OCI-LY1 (cell line): ENCODE measurements around the gene LTF.
"Not testable (repeated sequence)": the region's sequence is repeated elsewhere in the genome, so short reads cannot be mapped to it uniquely, and the experiment has no call there.

Experiments used
- H2AFZ ChIP-seq: fragments of 200-600 bp; sonication (generic), shearing (Covaris generic); 2 replicates; pipeline ENCODE4 v1.6.0; 2014; ENCODE audit warnings: antibody characterized with exemption, mild to moderate bottlenecking, low read length
- H3F3A ChIP-seq: fragments of 200-600 bp; sonication (generic), shearing (Covaris generic); 2 replicates; pipeline ENCODE4 v1.6.0; 2014; ENCODE audit warnings: mild to moderate bottlenecking, antibody characterized with exemption, low read length, moderate library complexity; ENCODE audit not compliant: insufficient read depth
- H3K27ac ChIP-seq: fragments of 200-600 bp; sonication (generic); 2 replicates; pipeline ENCODE4 v1.5.1; 2014; ENCODE audit warnings: low read length, mixed run types, mild to moderate bottlenecking, low read depth; ENCODE audit not compliant: poor library complexity, severe bottlenecking
- H3K27me3 ChIP-seq: fragments of 200-600 bp; sonication (generic); 2 replicates; pipeline ENCODE4 v1.6.0; 2014; ENCODE audit warnings: antibody characterized with exemption, mild to moderate bottlenecking, low read length, moderate library complexity; ENCODE audit not compliant: insufficient read depth
- H3K36me3 ChIP-seq: fragments of 200-600 bp; sonication (generic); 2 replicates; pipeline ENCODE4 v1.6.1; 2014; ENCODE audit warnings: mild to moderate bottlenecking, antibody characterized with exemption, low read length, moderate library complexity, mixed read lengths; ENCODE audit not compliant: insufficient read depth
- H3K4me1 ChIP-seq: fragments of 200-600 bp; sonication (generic); 2 replicates; pipeline ENCODE4 v1.5.1; 2014; ENCODE audit warnings: mild to moderate bottlenecking, low read length, moderate library complexity; ENCODE audit not compliant: insufficient read depth, severe bottlenecking
- H3K4me2 ChIP-seq: fragments of 200-600 bp; sonication (generic), shearing (Covaris generic); 2 replicates; pipeline ENCODE4 v1.6.1; 2014; ENCODE audit warnings: low read length
- H3K4me3 ChIP-seq: fragments of 200-600 bp; sonication (generic); 2 replicates; pipeline ENCODE4 v1.5.1; 2014; ENCODE audit warnings: low read length, low read depth, mild to moderate bottlenecking, mixed read lengths; ENCODE audit not compliant: poor library complexity, severe bottlenecking
- H3K79me2 ChIP-seq: fragments of 200-600 bp; shearing (Covaris generic); 2 replicates; pipeline ENCODE4 v1.6.1; 2016; ENCODE audit warnings: mixed run types, low read length, mixed read lengths; ENCODE audit not compliant: insufficient read depth
- H3K9ac ChIP-seq: fragments of 200-600 bp; sonication (generic), shearing (Covaris generic); 2 replicates; pipeline ENCODE4 v1.6.1; 2014; ENCODE audit warnings: mild to moderate bottlenecking, low read length, mixed read lengths
- H3K9me2 ChIP-seq: fragments of 200-600 bp; sonication (generic), shearing (Covaris generic); 2 replicates; pipeline ENCODE4 v1.6.1; 2014; ENCODE audit warnings: low read depth, mild to moderate bottlenecking, low read length, mixed read lengths
- H3K9me3 ChIP-seq: fragments of 200-600 bp; shearing (Covaris generic); 2 replicates; pipeline ENCODE4 v1.6.1; 2014; ENCODE audit warnings: low read length, mixed read lengths
- H4K20me1 ChIP-seq: fragments of 200-600 bp; sonication (generic), shearing (Covaris generic); 2 replicates; pipeline ENCODE4 v1.6.0; 2016; ENCODE audit warnings: mild to moderate bottlenecking, low read length; ENCODE audit not compliant: insufficient read depth
- EZH2 ChIP-seq: fragments of 200-600 bp; sonication (generic), shearing (Covaris generic); IDR thresholded peaks from 2 replicates; pipeline ENCODE4 v1.8.0; 2017; ENCODE audit warnings: borderline replicate concordance, mixed run types, mild to moderate bottlenecking, antibody characterized with exemption, low read length, moderate library complexity, mixed read lengths
- TF ChIP-seq, protein P1 (sequence below): fragments of 200-600 bp; sonication (generic), shearing (Covaris generic); IDR thresholded peaks from 2 replicates; pipeline ENCODE4 v1.5.1; 2017; ENCODE audit warnings: mild to moderate bottlenecking, antibody characterized with exemption, low read length, moderate library complexity, mixed read lengths

LTF gene

DNA sequence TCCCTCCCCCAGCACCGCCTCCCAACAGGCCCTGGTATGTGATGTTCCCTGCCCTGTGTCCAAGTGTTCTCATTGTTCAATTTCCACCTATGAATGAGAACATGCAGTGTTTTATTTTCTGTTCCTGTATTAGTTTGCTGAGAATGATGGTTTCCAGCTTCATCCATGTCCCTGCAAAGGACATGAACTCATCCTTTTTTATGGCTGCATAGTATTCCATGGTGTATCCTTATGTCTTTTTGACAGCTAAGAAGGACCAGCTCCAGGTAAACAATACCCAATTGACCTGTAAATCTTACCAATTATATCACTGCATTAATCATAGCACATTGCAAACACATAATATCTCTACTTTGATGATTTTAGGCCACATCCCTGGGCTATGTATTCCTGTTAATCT, 33.8 kb downstream of the LTF start:
- not testable (repeated sequence) for H3K9me2 ChIP-seq

DNA sequence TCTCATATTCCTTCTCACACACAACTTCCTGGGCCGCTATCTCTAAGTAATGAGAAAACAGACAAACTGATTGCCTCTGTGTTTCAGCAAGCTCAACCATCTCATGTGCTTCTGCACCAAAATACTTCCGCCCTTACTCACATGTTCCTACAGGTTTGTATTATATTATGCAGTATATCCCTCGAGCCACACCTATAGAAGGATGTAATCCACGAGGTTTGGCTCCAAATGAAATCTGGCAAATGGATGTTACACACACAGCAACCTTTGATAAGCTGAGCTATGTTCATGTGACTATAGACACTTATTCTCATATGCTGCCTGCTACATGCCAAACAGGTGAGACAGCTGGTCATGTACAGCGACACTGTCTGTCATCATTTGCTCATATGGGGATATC, 35.0 kb downstream of the LTF start:
- no peaks in the 10 kb centered on the region for H3K9me2 ChIP-seq
- no peak overlapping the region for H3K4me2 ChIP-seq
- H2AFZ ChIP-seq = no peak overlapping the region
- no peak overlapping the region for H3K9ac ChIP-seq
- no peak overlapping the region for H3K4me3 ChIP-seq
- no peaks in the 10 kb centered on the region for H3K4me1 ChIP-seq
- no peaks in the 10 kb centered on the region for H3K9me3 ChIP-seq
- no peaks in the 10 kb centered on the region for H4K20me1 ChIP-seq
- H3K36me3 ChIP-seq = no peaks in the 10 kb centered on the region
- H3F3A ChIP-seq = no peaks in the 10 kb centered on the region
- H3K79me2 ChIP-seq = no peaks in the 10 kb centered on the region
- no peak overlapping the region for H3K27ac ChIP-seq
- no peaks in the 10 kb centered on the region; the same call in 1 of the 2 replicates for H3K27me3 ChIP-seq
- TF ChIP-seq, protein P1, sequence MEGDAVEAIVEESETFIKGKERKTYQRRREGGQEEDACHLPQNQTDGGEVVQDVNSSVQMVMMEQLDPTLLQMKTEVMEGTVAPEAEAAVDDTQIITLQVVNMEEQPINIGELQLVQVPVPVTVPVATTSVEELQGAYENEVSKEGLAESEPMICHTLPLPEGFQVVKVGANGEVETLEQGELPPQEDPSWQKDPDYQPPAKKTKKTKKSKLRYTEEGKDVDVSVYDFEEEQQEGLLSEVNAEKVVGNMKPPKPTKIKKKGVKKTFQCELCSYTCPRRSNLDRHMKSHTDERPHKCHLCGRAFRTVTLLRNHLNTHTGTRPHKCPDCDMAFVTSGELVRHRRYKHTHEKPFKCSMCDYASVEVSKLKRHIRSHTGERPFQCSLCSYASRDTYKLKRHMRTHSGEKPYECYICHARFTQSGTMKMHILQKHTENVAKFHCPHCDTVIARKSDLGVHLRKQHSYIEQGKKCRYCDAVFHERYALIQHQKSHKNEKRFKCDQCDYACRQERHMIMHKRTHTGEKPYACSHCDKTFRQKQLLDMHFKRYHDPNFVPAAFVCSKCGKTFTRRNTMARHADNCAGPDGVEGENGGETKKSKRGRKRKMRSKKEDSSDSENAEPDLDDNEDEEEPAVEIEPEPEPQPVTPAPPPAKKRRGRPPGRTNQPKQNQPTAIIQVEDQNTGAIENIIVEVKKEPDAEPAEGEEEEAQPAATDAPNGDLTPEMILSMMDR = no peak
- no peak for TF ChIP-seq EZH2

More for the DNA sequence above, 33.8 kb downstream of the LTF start:
- not testable (repeated sequence) for H3K27ac ChIP-seq, H3K36me3 ChIP-seq, H3K4me2 ChIP-seq, H3K9ac ChIP-seq, H3K4me3 ChIP-seq, H3K9me3 ChIP-seq, H4K20me1 ChIP-seq, H3K4me1 ChIP-seq, H3F3A ChIP-seq, H3K27me3 ChIP-seq, H2AFZ ChIP-seq, H3K79me2 ChIP-seq

DNA sequence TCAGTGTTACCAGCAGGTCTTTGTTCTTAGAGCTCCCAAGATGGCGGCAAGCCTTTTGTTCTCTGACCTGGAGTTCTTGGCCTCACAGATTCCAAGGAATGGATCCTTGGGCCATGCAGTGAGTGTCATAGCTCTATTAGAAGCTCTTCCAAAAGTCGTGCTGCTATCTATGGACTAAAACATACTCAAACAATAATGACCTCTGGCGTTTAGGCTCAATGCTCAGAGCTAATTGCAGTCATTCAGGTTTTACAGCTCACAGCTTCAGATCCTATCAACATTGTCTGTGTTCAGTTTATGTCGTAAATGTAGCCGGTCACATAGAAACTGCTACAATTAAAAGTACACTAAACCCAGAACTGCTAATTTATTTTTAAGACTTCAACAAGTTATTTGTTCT, 35.5 kb downstream of the LTF start:
- Histone ChIP-seq H4K20me1 (no peaks in the 10 kb centered on the region), H3K4me2 (no peak overlapping the region), H3K79me2 (no peaks in the 10 kb centered on the region), H3K27me3 (no peaks in the 10 kb centered on the region; the same call in 1 of the 2 replicates), H3K4me1 (no peaks in the 10 kb centered on the region), H3K9ac (no peak overlapping the region), H3K27ac (no peak overlapping the region), H3K36me3 (no peaks in the 10 kb centered on the region), H3K9me3 (no peaks in the 10 kb centered on the region), H2AFZ (no peak overlapping the region), H3F3A (no peaks in the 10 kb centered on the region), H3K4me3 (no peak overlapping the region), H3K9me2 (no peaks in the 10 kb centered on the region)
- TF ChIP-seq EZH2 = no peak

DNA sequence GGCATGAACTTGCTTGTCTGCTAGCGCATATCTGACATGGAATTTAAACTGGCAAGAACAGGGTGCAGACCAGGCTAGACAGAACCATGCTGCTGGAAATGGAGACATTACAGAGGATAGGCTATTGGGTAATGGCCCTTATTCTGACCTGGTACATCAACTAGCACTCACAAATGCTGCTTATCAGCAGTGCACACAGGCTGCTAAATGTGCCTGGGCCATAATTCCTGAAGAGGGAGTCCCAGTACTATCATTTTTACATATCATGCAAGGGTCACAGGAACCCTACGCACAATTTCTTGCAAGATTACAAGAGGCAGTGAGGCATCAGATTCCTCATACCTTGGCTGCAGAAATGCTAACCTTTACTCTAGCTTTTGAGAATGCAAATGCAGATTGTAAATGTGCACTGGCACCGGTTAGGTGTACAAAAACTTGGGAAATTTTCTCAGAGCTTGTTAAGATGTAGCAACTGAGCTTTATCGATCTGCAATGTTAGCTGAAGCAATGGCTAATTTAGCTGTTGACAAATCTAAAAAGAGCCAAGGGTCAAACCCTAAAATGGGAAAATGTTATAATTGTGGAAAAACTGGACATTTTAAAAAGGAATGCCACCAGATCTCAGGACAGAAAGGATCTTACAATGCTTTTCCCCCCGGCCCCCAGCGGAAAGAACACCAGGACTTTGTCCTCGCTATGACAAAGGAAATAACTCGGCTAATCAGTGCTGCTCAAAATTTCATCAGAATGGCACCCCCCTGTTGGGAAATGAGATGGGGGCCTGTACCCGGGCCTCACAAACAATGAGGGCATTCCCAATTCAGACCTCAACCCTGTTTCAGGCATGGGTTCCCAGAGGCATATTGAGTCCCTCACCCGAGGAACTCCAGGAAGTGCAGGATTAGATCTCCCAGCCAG, 36.5 kb downstream of the LTF start:
- no peak overlapping the region for H3K4me2 ChIP-seq
- no peaks in the 10 kb centered on the region; the same call in 1 of the 2 replicates for H3K27me3 ChIP-seq
- H3K4me1 ChIP-seq = no peaks in the 10 kb centered on the region
- no peak overlapping the region for H2AFZ ChIP-seq
- TF ChIP-seq, protein P1 = no peak
- TF ChIP-seq EZH2 = no peak
- H3K9ac ChIP-seq = no peak overlapping the region
- no peak overlapping the region for H3K4me3 ChIP-seq
- no peaks in the 10 kb centered on the region for H3F3A ChIP-seq
- H3K9me3 ChIP-seq = no peaks in the 10 kb centered on the region
- no peaks in the 10 kb centered on the region for H3K36me3 ChIP-seq
- no peak overlapping the region for H3K27ac ChIP-seq
- no peaks in the 10 kb centered on the region for H3K9me2 ChIP-seq
- H3K79me2 ChIP-seq = no peaks in the 10 kb centered on the region
- H4K20me1 ChIP-seq = no peaks in the 10 kb centered on the region

DNA sequence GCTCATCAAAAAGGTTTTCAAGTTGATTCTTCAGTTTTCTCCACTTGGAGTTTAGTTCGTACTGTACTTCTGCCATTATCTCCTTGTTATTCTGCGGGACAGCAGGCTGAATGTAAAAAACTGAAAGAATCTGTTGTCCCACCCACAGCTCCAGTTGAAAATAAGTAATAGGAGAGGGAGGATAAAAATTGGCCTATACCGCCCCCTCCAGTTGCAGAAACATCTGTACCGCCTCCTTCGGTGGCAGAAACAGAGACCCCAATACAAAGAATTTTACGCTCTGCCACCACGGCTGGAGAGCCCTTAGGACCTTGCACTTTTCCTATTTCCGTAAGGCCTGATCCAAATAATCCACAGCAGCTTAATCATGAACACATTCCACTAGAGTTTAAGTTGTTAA, 37.3 kb downstream of the LTF start:
- not testable (repeated sequence) for H3K4me3 ChIP-seq, H3K9ac ChIP-seq, H3K27me3 ChIP-seq, H3K27ac ChIP-seq, H3K9me3 ChIP-seq, H3K9me2 ChIP-seq, H3F3A ChIP-seq, H3K79me2 ChIP-seq, H4K20me1 ChIP-seq, H3K36me3 ChIP-seq, H3K4me1 ChIP-seq, H3K4me2 ChIP-seq, H2AFZ ChIP-seq

DNA sequence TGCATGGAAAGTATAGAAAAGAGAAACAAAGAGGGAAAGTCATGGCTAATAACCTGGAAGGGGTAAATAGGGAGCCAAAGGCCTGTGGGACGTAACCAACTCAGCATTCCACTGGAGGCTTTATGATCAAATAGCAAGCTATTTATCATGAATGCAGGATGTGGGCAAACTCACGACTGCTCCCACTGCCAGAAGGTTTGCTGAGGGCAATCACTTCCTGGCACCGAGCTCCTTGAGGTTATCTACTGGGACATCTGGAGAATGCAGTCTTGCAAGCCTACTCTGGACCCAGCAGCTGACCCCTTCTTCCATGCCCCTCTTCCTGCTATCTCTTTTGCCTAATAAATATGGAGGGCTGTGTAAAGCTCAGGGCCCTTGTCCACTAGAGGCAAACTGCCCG, 38.2 kb downstream of the LTF start:
- not testable (repeated sequence) for H3K4me3 ChIP-seq, H2AFZ ChIP-seq, H3K9ac ChIP-seq, H3K79me2 ChIP-seq, H3K9me2 ChIP-seq, H3K4me1 ChIP-seq, H3F3A ChIP-seq, H3K27ac ChIP-seq, H3K9me3 ChIP-seq, H3K36me3 ChIP-seq, H4K20me1 ChIP-seq, H3K27me3 ChIP-seq, H3K4me2 ChIP-seq
